ENCODE data around the gene NKD1. TPM values are rescaled to one million over a fixed set of nuclear protein-coding genes. Genes with fewer than 3 reads are reported as not detected.

The NKD1 gene
- total and polyA plus RNA-seq, 7 donors = 0.04 to 0.45 (median 0.22) TPM

DNA sequence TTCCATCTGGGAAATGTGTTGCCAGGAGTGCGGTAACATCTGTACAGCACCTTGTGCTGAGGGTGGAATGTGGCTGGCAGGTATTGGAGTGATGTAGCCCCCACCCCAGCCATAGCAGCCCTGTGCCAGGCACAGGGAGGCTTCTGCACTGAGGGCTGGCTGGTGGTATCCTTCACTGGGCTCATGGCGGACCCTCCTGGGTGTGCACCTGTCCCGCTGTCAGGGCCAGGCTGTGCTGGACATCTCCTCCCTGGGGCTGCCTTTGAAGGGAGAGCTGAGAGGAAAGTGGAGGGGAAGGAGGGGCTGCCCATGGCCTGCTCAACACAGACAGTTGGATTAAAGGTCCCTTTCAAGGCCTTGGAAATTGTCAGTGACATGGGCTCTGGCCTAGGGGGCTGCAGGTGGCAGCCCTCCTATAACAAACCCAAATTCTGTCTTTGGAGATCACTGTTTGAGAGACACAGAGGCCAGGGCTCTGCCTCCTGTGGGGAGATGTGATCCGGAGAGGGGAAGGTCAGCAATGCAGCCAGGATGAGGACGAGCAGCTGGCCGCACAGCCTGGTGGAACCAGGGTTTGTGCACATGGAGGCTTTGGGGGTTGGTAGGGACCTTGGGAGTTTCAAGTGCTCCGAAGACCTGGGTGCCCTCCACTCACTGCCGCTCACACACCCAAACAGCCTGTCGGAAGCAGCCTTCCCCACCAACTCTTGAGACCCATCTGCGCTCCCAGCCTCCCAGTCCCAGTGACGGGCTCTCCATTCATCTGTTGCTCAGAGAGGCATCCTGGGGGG, 22.8 kb downstream of the NKD1 start:
- H3K4me1 ChIP-seq = no peaks in the 10 kb centered on the region
- H3K4me3 ChIP-seq = no peak overlapping the region
- no peaks in the 10 kb centered on the region for H3K36me3 ChIP-seq (ENCODE audit: insufficient read depth in 1 of 2, low read depth in 1 of 2)
- H3K27ac ChIP-seq = no peak overlapping the region
- DNase-seq (no peak), ATAC-seq (no peak)
- TF ChIP-seq, protein P1, sequence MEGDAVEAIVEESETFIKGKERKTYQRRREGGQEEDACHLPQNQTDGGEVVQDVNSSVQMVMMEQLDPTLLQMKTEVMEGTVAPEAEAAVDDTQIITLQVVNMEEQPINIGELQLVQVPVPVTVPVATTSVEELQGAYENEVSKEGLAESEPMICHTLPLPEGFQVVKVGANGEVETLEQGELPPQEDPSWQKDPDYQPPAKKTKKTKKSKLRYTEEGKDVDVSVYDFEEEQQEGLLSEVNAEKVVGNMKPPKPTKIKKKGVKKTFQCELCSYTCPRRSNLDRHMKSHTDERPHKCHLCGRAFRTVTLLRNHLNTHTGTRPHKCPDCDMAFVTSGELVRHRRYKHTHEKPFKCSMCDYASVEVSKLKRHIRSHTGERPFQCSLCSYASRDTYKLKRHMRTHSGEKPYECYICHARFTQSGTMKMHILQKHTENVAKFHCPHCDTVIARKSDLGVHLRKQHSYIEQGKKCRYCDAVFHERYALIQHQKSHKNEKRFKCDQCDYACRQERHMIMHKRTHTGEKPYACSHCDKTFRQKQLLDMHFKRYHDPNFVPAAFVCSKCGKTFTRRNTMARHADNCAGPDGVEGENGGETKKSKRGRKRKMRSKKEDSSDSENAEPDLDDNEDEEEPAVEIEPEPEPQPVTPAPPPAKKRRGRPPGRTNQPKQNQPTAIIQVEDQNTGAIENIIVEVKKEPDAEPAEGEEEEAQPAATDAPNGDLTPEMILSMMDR (IDR thresholded peaks at IDR 0.05) = no peak
- 92 to 95% (median 95%) methylated on average over 10 to 11 of the region's 11 CpGs for WGBS, 3 donors
- intact Hi-C loops (cut with DNase I) = no loop called here
- no peaks in the 10 kb centered on the region for H3K9me3 ChIP-seq
- no peaks in the 10 kb centered on the region for H3K27me3 ChIP-seq (ENCODE audit: insufficient read depth in 3 of 3, low read length in 2 of 3)

DNA sequence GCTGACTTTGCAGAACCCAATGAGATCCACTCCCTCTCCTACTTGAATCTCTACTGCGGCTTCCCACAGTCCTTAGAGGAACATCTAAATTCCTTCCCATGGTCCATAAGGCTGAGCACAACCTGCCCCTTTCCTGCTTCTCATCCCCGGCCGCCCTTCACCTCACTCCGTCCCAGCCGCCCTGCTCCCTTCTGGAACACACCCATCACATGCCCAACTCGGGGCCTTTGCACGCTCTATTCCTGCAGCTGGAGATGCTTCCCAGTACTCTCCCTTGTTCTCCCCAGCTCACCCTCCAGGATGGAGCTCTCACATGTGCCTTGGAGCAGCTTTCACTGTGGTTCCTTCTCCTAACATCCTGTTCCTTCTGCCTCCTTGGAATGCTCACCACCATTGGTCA, 23.6 kb downstream of the NKD1 start:
- Histone ChIP-seq H3K4me3 (no peak overlapping the region), H3K4me1 (no peaks in the 10 kb centered on the region), H3K9me3 (no peaks in the 10 kb centered on the region), H3K27ac (no peak overlapping the region), H3K36me3 (ENCODE audit: insufficient read depth in 1 of 2, low read depth in 1 of 2) (no peaks in the 10 kb centered on the region), H3K27me3 (ENCODE audit: insufficient read depth in 3 of 3, low read length in 2 of 3) (no peaks in the 10 kb centered on the region)
- intact Hi-C loops (cut with DNase I) = no loop called here
- ATAC-seq (no peak), DNase-seq (no peak)
- TF ChIP-seq, protein P1 (IDR thresholded peaks at IDR 0.05) = no peak
- 98 to 99% (median 99%) methylated on average over 7 of the region's 7 CpGs for WGBS, 3 donors

DNA sequence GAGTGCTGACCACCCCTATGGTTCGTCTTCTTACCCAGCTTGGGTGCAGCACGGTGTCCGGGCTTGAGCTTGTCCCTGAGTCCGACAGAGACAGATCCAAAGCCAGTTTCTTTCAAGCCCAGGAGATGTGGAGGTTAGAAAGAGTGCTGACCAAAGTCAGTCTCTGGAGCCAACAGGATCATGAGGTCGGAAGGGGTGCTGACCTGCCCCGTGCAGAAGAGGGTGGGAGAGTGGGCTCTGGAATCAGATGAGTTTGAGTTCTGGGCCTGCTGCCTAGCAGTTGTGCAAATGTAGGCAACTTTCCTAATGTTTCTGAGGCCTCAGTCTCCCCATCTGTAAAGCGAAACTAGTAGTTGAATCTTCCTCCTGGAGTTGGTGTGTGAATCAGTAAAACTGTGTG, 24.5 kb downstream of the NKD1 start:
- TF ChIP-seq, protein P1 (IDR thresholded peaks at IDR 0.05) = no peak
- intact Hi-C loops (cut with DNase I) = no loop called here
- no peak for DNase-seq
- H3K27ac ChIP-seq = no peak overlapping the region
- H3K4me3 ChIP-seq = no peak overlapping the region
- no peaks in the 10 kb centered on the region for H3K9me3 ChIP-seq
- H3K27me3 ChIP-seq (ENCODE audit: insufficient read depth in 3 of 3, low read length in 2 of 3) = no peaks in the 10 kb centered on the region
- H3K4me1 ChIP-seq = no peaks in the 10 kb centered on the region
- no peaks in the 10 kb centered on the region for H3K36me3 ChIP-seq (ENCODE audit: insufficient read depth in 1 of 2, low read depth in 1 of 2)
- 87 to 91% (median 89%) methylated on average over 7 of the region's 7 CpGs for WGBS, 3 donors
- ATAC-seq = no peak

DNA sequence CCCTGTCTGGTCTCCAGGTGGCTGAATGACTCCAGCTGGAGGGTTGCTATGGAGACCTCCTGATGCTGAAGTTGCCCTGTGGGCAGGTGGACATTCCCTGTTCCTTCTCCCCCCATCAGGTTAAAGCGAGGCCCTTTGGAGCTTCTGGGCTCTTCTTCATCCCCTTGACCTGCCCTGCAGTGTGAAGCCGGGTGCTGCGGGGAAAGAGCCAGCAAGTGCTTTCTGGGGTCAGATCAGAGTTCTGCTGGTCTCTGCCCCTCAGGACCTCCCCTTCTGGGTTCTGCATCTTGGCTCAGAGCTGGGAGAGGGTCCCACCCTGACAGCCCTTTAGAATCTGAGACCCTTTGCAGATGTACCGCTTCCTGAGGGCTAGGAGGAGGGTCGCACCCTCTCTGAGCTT, 25.1 kb downstream of the NKD1 start:
- DNase-seq (no peak), ATAC-seq (no peak)
- Histone ChIP-seq H3K27ac (no peak overlapping the region), H3K9me3 (no peaks in the 10 kb centered on the region), H3K4me3 (no peak overlapping the region), H3K27me3 (ENCODE audit: insufficient read depth in 3 of 3, low read length in 2 of 3) (no peaks in the 10 kb centered on the region), H3K36me3 (ENCODE audit: insufficient read depth in 1 of 2, low read depth in 1 of 2) (no peaks in the 10 kb centered on the region), H3K4me1 (no peaks in the 10 kb centered on the region)
- 93 to 96% (median 94%) methylated on average over 5 of the region's 5 CpGs for WGBS, 3 donors
- TF ChIP-seq, protein P1 (IDR thresholded peaks at IDR 0.05) = no peak
- intact Hi-C loops (cut with DNase I) = no loop called here
